HG03159 (cell line): ENCODE results near the gene SFSWAP.
"Not testable (repeated sequence)": the region's sequence is repeated elsewhere in the genome, so short reads cannot be mapped to it uniquely, and the experiment has no call there.

Source experiments
- ATAC-seq: cut with Tn5 transposase; IDR thresholded peaks from one replicate; pipeline ENCODE4 v1.9.1; 2021; ENCODE audit warnings: mild to moderate bottlenecking, moderate library complexity; ENCODE audit not compliant: unreplicated experiment

The SFSWAP gene

DNA sequence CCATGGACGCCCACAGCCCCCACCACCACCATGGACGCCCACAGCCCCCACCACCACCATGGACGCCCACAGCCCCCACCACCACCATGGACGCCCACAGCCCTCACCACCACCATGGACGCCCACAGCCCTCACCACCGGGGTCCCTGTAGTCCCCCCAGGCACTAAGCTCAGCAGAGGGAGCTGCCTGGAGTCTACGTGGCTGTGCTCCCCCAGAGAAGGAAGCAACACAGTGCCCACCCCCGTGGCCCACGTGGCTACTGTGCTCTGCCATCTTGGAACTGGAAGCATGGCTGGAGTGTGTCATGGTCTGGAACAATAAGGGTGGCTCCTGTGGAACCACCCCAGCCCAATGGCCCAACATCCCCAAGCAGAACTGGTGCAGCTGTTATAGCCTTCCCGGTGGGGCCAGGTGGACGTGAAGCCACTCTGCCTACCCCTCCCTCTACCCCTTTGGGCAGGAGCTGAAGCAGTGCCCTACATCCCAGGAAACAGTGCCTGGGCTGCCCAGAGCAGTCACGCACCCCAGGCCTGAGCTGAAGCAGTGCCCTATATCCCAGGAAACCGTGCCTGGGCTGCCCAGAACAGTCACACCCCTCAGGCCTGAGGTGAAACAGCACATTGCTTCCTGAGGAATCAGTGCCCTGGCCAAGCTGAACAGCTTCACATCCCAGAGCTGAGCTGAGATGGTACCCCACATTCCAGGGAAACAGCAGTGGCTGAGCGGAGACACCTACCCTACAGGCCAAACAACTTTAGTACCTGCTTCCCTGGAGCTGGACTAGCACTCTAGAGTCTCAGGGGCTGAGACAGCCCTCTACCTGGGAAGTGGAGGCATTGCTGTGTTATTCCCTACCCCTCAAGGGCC, 9.0 kb upstream of the SFSWAP start:
- ATAC-seq = no peak

DNA sequence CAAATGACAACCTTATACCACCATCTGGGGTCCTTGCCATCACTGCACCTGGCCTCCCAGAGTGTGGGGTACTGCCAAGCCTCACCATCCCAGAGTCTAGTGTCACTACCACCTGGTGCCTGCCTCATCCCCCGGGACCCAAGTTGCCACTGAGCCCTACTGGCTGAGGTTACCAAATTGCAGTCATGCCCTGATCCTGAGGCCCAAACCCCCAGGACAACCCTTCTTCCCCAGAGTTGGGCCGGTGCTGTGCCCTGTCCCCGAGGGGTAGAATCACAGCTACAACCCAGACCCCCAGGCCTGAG, 8.4 kb upstream of the SFSWAP start:
- no peak for ATAC-seq

DNA sequence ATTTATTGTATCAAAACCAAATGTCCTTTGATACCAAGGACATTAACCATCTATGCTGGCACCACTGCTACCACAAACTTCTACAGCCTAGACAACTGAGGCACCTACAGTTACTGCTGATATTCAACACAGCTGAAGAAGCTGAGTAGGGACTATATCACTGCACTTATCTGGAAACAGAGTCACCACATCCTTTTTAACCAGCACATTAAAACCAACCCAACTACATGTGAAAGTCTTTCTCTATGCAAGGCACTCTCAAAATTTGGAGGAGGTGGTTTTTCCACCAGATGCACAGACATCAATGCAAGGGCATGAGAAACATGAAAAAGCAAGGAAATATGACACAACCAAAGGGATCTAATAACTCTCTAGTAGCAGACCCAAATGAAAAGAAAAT, 7.7 kb upstream of the SFSWAP start:
- ATAC-seq = no peak

DNA sequence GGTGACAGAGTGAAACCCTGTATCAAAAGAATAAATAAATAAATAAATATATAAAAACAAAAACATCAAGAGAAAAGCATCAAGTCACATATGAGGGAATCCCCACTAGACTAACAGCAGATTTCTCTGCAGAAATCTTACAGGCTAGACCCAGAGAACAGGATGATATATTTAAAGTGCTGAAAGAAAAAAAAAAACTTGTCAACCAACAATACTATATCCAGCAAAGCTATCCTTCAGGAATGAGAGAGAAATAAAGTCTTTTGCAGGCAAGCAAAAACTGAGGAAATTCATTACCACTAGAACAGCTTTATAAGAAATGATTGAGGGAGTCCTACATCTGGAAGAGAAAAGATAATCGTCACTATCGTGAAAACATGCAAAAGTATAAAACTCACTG, 6.4 kb upstream of the SFSWAP start:
- no peak for ATAC-seq

DNA sequence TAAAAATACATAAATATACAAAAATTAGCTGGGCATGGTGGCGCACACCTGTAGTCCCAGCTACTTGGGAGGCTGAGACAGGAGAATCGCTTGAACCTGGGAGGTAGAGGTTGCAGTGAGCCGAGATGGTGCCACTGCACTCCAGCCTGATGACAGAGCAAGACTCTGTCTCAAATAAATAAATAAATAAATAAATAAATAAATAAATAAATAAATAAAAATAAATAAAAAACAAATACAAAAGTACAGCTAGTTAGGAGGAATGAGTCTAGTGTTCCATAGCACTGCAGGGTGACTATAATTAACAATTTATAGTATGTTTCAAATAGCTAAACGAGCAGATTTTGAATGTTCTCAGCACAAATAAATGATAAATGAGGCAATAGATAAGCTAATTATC, 4.2 kb upstream of the SFSWAP start:
- not testable (repeated sequence) for ATAC-seq

DNA sequence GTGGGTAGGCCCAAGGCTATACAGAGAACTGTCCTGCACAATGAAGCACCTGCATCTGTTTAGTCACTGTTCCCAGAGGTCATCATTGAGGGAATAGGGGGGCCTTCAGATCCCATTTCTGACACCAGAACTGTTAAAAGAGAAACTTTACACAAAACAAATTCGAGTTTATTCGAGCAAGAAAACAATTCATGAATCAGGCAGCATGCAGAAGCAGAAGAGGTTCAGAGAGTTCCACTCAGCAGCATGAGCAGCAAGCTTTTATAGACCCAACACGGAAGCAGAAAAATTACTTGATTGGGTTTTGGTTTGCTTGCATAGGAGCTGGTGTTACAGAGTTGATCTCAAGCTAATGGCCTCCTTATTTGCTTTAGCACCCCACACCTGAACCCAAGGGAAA, 1.7 kb upstream of the SFSWAP start:
- no peak for ATAC-seq

DNA sequence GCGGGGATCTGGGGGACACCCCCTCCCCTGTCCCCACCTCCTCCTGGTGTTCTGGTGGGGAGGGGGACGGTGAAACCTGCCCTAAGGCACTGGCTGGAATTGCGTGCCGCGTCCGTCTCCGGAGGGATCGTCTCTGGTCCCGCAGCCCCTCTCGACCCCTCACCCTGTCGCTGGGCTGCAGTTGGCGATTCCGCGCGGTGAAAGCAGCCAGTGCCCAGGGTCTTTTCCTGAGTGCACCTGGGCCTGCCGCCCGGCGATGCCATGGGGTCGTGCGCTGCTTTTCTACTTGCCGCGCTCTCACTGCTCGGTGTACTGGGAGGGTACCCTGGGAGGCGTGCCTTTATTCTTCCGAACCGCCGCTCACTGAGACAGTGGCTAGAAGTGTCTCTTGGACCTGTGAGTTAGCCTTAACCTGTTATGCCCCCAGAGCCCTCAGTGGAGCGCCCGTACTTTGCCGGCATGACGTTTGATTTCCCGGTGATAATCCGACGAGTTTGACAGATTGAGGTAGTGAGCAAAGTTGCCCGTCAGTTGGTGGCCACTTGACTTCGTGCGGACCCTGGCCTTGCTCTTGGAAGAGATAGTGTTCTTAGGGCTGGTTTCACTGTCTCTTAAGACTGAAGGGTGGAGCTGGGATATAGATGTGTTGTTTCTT, 788 bp downstream of the SFSWAP start:
- peak; percentile 11 for ATAC-seq

DNA sequence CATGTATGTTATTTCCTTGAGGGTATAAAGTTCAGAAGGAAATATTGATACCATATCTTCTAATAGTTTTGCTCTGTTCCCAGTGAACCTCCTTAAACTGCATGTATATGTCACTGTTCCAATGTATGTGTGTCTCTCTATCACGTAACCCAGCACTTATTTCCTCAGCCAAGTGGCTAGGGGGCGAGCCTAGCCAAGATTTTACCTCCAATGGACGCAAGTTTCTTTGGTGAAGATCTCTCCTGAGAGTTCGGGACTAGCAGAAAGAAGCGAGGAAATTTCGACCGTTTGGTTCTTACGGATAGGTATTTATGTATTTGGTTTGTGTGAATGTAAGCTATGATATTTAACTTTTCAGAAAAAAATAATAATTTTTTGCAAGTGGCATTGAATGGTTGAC, 2.5 kb downstream of the SFSWAP start:
- no peak for ATAC-seq

DNA sequence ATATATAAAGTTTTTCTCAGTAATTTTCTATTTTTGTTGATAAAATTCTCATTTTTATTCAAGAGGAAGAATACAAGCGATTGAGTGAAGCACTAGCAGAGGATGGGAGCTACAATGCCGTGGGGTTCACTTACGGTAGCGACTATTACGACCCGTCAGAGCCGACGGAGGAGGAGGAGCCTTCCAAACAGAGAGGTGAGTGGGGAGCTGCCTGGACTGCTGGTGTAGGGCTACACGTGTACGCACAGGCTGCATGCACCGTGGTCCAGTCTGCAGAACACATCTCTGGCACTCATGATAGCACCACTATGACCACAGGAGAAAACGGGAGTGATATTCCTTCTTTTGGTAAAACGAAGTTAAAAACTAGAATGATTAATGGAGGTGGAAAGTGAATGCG, 3.9 kb downstream of the SFSWAP start:
- no peak for ATAC-seq

DNA sequence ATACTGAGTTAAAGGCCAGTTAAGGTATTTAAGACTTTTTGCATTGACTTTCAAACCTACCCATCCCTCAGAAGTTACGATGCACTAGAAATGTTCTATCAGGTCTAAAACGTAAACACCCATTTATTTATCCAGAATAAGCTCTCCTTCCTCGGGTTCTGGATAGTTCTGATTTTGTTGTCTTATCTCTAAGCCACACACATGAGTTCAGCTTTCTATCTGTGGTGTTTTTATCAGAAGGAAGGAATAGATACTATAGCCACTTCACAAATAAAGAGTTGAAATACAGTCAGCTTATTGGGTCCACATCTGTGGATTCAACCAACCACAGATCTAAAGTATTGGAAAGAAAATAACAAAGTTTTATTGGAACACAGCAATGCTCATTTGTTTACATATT, 5.4 kb downstream of the SFSWAP start:
- ATAC-seq = no peak

DNA sequence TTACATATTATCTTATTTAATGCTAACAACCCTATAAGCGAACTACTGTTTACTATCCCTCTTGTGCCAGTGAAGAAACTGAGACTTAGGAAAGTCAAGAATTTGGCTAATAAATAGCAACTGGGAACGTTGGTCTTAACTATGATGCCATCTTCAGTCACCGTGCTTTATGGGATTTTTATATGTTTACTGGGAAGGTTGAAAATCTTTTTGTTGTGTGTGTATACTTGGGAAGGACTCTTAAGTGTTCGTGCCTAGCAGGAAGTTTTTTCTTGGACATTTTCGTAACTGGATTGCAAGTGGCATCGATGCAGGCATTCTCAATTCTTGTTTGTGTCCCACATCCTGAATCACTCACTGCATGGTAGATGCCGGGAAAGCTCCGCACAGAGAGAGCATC, 9.4 kb downstream of the SFSWAP start:
- ATAC-seq = no peak

DNA sequence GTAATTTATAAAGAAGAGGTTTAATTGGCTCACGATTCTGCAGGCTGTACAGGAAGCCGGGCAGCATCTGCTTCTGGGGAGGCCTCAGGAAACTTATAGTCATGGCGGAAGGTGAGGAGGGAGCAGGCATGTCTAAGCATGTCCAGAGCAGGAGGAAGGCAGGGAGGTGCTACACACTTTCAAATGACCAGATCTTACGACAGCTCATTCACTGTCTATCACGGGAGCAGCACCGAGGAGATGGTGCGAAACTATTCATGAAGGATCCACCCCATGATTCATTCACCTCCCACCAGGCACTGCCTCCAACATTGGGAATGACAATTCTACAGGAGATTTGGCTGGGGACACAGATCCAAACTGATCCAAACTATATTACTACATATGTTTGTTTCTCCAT, 10.0 kb downstream of the SFSWAP start:
- ATAC-seq = no peak

DNA sequence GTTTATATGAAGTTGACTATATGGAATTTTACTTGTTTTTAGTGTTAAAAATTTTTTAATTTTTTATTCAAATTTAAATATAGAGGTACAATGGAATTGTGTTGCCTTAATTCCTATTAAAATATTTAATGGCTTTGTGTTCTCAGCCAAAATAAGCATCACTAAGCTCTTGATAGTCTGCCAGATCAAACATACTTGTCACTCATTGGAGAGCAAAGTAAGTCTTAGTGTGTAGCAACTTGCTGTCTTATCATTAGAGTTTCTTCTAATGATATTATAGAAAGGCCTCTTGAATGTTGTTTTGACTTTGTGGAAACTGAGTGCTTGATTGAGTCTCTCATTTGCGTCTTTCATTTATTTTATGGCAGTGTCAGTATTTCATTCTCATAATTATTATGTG, 10.7 kb downstream of the SFSWAP start:
- no peak for ATAC-seq

DNA sequence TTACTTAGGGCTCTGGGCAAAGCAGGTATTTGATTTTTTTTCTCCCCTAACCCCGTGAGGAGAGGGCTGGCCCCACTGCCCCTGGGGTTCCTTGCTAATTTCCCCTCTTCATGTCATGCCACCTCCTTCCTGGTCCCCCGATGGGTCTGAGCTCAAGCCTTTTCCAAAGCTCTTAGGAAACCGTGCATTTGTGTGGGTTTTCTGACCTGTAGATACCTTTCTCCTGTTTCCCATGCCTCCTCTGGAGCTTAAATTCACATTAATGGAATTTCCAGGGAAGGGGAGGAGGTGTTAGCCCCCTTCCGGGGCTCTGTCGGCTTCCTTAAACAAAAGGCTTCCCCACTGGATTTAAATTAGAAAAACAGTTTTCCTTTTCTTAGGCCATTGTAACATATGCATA, 12.6 kb downstream of the SFSWAP start:
- no peak for ATAC-seq

DNA sequence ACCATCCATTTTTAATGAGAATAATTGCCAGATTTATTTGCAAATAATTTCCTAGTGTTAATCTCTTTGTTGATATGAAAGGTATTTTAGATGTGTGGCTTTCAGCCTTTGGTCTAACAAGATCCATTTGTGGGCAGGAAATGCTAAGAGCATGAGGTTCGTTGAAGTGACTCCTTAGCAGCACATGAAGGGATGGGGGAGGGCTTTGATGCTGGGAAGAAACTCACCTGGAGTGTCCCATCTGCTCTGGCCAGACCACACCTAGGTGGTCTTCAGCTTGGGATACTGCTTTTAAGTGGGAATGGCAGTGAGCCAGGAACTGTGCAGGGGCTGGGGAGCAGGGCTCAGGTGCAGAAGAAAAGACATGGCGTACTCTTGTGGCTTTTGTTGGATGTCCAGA, 13.6 kb downstream of the SFSWAP start:
- ATAC-seq = no peak

DNA sequence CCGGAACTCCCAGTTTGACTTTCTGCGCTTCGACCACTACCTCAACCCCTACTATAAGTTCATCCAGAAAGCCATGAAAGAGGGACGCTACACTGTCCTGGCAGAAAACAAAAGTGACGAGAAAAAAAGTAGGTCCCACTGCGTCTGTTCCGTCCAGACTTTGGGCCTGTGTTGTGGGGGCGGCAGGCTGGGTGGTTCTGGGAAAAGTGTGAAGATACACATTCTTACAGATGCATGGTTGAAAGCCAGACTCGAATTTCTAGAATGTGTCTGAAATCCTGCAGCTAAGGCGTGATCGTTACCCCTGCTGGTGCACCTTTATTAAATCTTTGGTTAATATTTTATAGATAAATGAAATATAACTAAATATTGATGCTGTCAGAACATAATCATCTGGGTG, 14.6 kb downstream of the SFSWAP start:
- no peak for ATAC-seq

DNA sequence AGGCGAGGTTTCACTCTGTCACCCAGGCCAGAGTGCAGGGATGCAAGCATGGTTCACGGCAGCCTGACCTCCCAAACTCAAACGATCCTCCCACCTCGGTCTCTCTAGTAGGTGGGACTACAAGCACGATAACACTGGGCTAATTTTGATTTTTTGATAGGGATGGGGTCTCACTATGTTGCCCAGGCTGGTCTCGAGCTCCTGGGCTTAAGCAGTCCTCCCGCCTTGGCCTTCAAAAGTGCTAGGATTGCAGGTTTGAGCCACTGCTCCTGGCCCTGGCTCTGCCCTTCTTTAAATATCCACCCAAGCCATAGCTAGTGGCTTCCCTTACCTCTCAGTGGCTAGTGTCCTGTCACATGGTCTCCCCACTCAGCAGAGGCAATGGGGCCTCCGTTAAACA, 17.8 kb downstream of the SFSWAP start:
- ATAC-seq = no peak

DNA sequence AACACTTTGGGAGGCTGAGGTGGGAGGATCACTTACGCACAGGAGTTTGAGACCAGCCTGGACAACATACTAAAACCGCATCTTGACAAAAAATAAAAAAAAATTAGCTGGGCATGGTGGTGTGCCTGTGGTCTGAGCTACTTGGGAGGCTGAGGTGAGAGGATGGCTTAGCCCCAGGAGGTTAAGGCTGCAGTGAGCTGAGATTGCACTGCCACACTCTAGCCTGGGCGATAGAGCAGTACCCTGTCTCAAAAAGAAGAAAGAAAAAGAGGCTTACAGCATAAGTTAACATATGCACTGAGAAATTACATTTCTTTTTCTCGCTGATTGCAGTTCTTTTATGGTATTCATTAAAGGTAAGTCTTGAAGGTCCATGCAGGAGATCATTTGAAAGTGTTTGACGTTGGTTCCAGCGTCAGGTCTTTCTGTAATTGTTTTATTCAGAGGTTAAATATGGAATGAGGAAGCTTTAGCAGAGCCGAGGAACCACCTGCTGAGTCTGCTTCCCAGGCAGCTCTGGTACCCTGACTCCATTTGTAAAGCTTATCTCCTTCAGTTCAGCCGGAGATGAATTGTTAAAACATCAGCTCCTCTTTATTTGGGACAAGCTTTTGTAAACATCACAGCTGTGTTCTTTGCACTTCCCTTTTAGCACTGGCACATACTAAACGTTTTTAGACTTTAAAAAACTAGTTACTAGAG, 18.5 kb downstream of the SFSWAP start:
- ATAC-seq = no peak

DNA sequence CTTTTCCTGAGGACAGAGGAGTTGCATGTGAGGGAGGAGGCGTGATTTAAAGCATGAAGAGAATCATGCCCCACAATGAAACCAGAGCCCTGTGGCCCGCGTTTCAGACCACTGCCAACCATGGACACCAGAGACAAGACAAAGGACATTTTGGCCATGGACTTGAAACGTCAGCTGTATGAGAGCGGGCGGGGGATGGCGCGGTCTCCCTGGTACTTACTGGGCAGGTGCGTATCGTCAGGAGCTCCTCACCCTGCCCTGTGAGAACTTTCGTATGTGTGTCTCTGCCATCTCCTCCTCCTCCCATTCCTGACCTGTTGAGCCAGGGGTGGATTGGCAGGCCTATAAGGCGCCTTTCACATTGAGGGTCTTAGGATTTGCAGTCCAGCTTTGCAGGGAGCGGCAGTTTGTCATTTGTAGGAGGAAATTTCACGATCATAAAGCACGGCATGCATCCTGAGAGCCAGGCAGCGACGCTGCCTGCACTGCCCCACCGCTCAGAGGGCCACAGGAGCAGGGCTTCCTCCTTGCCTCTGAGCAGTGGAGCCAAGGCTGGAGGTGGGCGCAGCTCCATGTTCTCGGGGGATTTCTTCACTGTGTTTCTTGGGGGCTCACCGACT, 22.2 kb downstream of the SFSWAP start:
- ATAC-seq = no peak

DNA sequence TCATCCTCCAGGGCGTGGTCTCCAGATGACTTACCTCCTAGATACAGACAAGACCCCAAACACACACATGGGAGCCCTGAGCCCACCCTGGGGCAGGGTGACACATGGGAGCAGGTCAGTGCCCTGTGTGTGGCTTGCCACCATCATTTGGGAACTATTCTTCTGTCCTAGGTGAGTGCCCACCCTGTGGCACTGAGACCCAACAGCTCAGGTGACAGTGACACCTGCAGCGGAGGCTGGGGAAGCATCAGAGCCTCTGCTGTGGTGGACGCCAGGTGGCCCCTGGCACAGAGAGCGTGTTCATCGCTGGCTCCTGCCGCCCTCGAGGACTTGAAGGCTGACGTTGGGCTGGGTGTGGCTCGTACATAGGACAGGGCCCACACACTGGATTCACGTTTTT, 23.0 kb downstream of the SFSWAP start:
- no peak for ATAC-seq

DNA sequence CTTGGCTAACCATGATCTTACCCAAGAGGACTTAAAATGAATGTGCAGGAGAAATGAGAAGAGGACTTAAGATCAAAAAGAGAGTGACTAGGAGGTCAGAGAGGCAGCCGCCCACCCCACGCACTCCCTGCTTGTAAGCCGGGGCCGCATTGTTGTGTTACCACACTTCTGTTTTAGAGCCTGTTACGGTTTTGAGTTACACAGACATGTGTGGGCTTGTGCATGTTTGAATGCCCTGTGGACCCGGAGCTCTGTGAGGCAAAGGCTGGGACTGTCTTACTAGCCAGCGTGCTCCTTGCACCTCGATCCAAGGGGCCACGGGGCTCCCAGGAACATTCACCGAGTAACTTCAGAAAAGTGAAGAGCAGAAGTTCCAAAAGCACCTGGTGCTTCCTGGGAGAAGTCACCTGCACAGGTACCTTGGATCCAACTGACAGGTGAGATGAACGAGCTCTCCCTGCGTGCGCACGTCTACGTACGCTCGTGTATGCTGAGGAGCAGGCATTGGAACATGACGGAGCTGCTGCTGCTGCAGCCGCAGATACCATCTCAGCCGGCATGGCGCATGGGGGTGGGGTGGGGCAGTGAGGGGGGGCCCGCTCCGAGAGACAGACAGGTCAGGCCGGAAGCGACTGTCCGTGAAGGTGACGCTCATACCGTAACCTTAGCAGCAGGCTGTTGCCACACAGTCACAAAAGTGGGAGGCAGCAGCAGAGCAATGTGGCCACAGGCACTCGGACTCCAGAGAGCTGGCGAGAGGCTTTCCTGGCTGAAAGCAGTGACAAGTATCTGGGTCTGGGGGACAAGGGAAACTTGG, 23.7 kb downstream of the SFSWAP start:
- ATAC-seq = no peak
